ENCODE data around the gene UNC5C. TPM values are rescaled to one million over a fixed set of nuclear protein-coding genes. Genes with fewer than 3 reads are reported as not detected.

The UNC5C gene
- total and polyA plus RNA-seq, 2 of the 4 experiments (the other 2 are of a cell fraction): under 0.01 TPM

DNA sequence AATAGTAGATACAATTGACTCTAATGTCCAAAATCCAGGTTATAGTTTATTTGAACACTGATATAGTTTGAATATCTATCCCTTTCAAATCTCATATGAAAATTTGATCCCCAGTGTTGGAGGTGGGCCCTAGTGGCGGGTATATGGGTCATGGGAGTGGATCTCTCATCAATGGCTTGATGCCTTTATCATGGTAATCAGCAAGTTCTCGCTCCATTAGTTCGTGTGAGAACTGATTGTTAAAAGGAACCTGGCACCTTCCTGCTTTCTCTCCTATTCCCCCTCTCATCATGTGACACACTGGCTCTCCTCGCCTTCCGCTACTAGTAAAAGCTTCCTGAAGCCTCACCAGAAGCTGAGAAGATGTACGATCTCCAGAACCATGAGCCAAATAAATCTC lies 70.1 kb downstream of the UNC5C start:
- H2BK15ac ChIP-seq (ENCODE audit: low read depth, low read length): no peak overlapping the region
- no peak overlapping the region for H4K8ac ChIP-seq (ENCODE audit: low read depth in 2 of 2, low read length in 2 of 2)
- CTCF ChIA-PET: no interaction called here
- no peak overlapping the region for H2AK9ac ChIP-seq (replicated peaks; ENCODE audit: low read depth, low read length, poor library complexity)
- H3K36me3 ChIP-seq (ENCODE audit: control insufficient read depth, insufficient read depth, low read length): no peaks in the 10 kb centered on the region
- no peaks in the 10 kb centered on the region for H3K9me3 ChIP-seq (ENCODE audit: control insufficient read depth, insufficient read depth, low read length)
- no peaks in the 10 kb centered on the region for H3K4me1 ChIP-seq (ENCODE audit: control insufficient read depth, insufficient read depth, low read length)
- no peak overlapping the region for H3K23ac ChIP-seq (ENCODE audit: low read depth, low read length)
- no peak overlapping the region for H2BK20ac ChIP-seq (ENCODE audit: low read depth, low read length)
- H3K9me1 ChIP-seq (ENCODE audit: insufficient read depth, low read length): no peaks in the 10 kb centered on the region
- H3K18ac ChIP-seq (ENCODE audit: low read depth, low read length): no peak overlapping the region
- POLR2A ChIA-PET (ENCODE audit: unreplicated experiment): no interaction called here
- H3K56ac ChIP-seq (ENCODE audit: extremely low read depth, insufficient read depth, low read length): no peak overlapping the region
- no peak overlapping the region for H4K5ac ChIP-seq (ENCODE audit: low read depth, low read length)
- H2BK5ac ChIP-seq (ENCODE audit: low read depth, low read length, poor library complexity, severe bottlenecking): no peak overlapping the region
- H3K9ac ChIP-seq (ENCODE audit: low read depth, low read length): no peak overlapping the region
- H3K4ac ChIP-seq (ENCODE audit: low read depth, low read length): no peak overlapping the region
- no peak overlapping the region for H4K91ac ChIP-seq (ENCODE audit: insufficient read depth, low read depth, low read length)
- no peak overlapping the region for H3K27ac ChIP-seq (ENCODE audit: insufficient read depth, low read length)
- no peak overlapping the region for H3K4me3 ChIP-seq (ENCODE audit: insufficient read depth, low read depth, low read length)
- H3K79me1 ChIP-seq (ENCODE audit: low read depth in 1 of 2, low read length in 2 of 2): no peaks in the 10 kb centered on the region
- H4K20me1 ChIP-seq (ENCODE audit: insufficient read depth, low read length): no peaks in the 10 kb centered on the region
- ATAC-seq (ENCODE audit: low read depth): no peak
- H3K4me2 ChIP-seq (ENCODE audit: low read depth, low read length): no peak overlapping the region
- no peak overlapping the region for H2AK5ac ChIP-seq (ENCODE audit: low read depth, low read length)
- TF ChIP-seq, protein P1, sequence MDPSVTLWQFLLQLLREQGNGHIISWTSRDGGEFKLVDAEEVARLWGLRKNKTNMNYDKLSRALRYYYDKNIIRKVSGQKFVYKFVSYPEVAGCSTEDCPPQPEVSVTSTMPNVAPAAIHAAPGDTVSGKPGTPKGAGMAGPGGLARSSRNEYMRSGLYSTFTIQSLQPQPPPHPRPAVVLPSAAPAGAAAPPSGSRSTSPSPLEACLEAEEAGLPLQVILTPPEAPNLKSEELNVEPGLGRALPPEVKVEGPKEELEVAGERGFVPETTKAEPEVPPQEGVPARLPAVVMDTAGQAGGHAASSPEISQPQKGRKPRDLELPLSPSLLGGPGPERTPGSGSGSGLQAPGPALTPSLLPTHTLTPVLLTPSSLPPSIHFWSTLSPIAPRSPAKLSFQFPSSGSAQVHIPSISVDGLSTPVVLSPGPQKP (IDR thresholded peaks at IDR 0.05; ENCODE audit: borderline replicate concordance, low read depth, low read length): no peak
- no peak for TF ChIP-seq MXI1 (IDR thresholded peaks at IDR 0.05; ENCODE audit: borderline replicate concordance, low read depth, low read length)
- TF ChIP-seq BHLHE40 (IDR thresholded peaks at IDR 0.05; ENCODE audit: low read depth, low read length): no peak
- TF ChIP-seq SMC3 (IDR thresholded peaks at IDR 0.05; ENCODE audit: low read depth, low read length): no peak
- TF ChIP-seq NFE2L2 (IDR thresholded peaks at IDR 0.05; ENCODE audit: low read depth, low read length): no peak
- no peak for TF ChIP-seq CEBPB (IDR thresholded peaks at IDR 0.05; ENCODE audit: low read depth, low read length)
- no peak for TF ChIP-seq POLR2A (IDR thresholded peaks at IDR 0.05; ENCODE audit: low read depth, low read length)
- TF ChIP-seq, protein P2, sequence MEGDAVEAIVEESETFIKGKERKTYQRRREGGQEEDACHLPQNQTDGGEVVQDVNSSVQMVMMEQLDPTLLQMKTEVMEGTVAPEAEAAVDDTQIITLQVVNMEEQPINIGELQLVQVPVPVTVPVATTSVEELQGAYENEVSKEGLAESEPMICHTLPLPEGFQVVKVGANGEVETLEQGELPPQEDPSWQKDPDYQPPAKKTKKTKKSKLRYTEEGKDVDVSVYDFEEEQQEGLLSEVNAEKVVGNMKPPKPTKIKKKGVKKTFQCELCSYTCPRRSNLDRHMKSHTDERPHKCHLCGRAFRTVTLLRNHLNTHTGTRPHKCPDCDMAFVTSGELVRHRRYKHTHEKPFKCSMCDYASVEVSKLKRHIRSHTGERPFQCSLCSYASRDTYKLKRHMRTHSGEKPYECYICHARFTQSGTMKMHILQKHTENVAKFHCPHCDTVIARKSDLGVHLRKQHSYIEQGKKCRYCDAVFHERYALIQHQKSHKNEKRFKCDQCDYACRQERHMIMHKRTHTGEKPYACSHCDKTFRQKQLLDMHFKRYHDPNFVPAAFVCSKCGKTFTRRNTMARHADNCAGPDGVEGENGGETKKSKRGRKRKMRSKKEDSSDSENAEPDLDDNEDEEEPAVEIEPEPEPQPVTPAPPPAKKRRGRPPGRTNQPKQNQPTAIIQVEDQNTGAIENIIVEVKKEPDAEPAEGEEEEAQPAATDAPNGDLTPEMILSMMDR (conservative IDR thresholded peaks at IDR 0.05; ENCODE audit: low read depth, low read length): no peak
- TF ChIP-seq FOS (IDR thresholded peaks at IDR 0.05; ENCODE audit: low read depth, low read length): no peak
- H3K14ac ChIP-seq (replicated peaks; ENCODE audit: low read depth, low read length): no peak overlapping the region
- H2AFZ ChIP-seq (replicated peaks; ENCODE audit: low read length, poor library complexity): no peak overlapping the region
- no TSS peak for BruUV-seq (replicated peaks)
- intact Hi-C loops (cut with micrococcal nuclease) (no loop called here), in situ Hi-C loops (cut with MboI; ENCODE audit: low sequenced_read_pairs) (no loop called here), dilution Hi-C loops (cut with HindIII; ENCODE audit: low sequenced_read_pairs, unreplicated experiment) (no loop called here)
- DNase-seq: no peak
- H2BK120ac ChIP-seq (ENCODE audit: low read depth, low read length): no peak overlapping the region
- WGBS, 2 experiments (ENCODE audit: extremely low coverage in 2 of 2, insufficient read length in 1 of 2): no CpG with 5 or more reads among the region's 6 CpGs
- H3K27me3 ChIP-seq (ENCODE audit: control insufficient read depth, insufficient read depth, low read length): no peaks in the 10 kb centered on the region
